ENCODE measurements around the gene KNCN.

Gene KNCN

DNA sequence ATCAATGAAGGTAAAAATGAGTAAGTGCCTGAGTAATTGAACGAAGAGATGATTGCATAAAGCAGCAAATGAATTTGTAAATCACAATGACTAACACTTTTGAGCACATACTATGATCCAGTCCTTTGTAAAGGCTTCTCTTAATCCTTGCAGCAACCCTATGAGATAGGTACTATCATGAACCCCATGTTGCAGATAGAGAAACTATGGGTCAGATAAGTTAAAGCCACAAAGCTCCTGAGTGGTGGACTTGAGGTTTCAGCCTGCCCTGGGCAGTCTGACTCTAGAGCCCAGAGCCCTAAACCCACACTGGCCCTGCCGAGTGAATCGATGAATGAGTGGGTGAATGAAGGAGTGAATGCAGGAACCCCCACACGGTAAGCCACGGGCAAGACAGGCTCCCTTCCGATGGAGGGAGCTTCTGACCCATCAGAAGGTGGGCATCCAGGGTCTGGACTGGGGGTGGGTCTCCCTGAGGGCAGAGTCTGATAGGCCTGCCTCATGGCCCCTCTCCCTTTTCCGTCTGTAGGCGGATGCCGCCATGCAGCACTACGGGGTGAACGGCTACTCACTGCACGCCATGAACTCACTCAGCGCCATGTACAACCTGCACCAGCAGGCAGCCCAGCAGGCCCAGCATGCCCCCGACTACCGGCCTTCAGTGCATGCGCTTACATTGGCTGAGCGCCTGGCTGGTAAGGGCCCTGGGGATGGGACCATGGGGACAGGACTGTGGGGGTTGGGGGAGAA lies 44.8 kb downstream of the KNCN start:
- Histone ChIP-seq H3K4me1 (ENCODE audit: low read length) (no peaks in the 10 kb centered on the region), H3K9ac (ENCODE audit: low read length) (no peak overlapping the region), H4K20me1 (ENCODE audit: insufficient read depth, low read length) (no peaks in the 10 kb centered on the region), H3K4me3 (ENCODE audit: low read length) (no peak overlapping the region), H3K4me2 (ENCODE audit: low read length) (no peak overlapping the region), H2AFZ (ENCODE audit: low read depth, low read length) (no peak overlapping the region), H3K27ac (ENCODE audit: low read length) (no peak overlapping the region), H3K9me3 (ENCODE audit: insufficient read depth, low read length) (no peaks in the 10 kb centered on the region), H3K36me3 (replicated peaks; ENCODE audit: low read depth, low read length) (no peaks in the 10 kb centered on the region), H3K79me2 (ENCODE audit: low read length) (no peaks in the 10 kb centered on the region), H3K27me3 (ENCODE audit: low read depth, low read length) (peaks cover 3% of the 10 kb centered on the region; the same call in 1 of the 2 replicates)
- TF ChIP-seq, protein P1, sequence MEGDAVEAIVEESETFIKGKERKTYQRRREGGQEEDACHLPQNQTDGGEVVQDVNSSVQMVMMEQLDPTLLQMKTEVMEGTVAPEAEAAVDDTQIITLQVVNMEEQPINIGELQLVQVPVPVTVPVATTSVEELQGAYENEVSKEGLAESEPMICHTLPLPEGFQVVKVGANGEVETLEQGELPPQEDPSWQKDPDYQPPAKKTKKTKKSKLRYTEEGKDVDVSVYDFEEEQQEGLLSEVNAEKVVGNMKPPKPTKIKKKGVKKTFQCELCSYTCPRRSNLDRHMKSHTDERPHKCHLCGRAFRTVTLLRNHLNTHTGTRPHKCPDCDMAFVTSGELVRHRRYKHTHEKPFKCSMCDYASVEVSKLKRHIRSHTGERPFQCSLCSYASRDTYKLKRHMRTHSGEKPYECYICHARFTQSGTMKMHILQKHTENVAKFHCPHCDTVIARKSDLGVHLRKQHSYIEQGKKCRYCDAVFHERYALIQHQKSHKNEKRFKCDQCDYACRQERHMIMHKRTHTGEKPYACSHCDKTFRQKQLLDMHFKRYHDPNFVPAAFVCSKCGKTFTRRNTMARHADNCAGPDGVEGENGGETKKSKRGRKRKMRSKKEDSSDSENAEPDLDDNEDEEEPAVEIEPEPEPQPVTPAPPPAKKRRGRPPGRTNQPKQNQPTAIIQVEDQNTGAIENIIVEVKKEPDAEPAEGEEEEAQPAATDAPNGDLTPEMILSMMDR (IDR thresholded peaks at IDR 0.05; ENCODE audit: low read depth, low read length) = no peak
- no peak for TF ChIP-seq EZH2phosphoT487 (IDR thresholded peaks at IDR 0.05; ENCODE audit: low read depth)

DNA sequence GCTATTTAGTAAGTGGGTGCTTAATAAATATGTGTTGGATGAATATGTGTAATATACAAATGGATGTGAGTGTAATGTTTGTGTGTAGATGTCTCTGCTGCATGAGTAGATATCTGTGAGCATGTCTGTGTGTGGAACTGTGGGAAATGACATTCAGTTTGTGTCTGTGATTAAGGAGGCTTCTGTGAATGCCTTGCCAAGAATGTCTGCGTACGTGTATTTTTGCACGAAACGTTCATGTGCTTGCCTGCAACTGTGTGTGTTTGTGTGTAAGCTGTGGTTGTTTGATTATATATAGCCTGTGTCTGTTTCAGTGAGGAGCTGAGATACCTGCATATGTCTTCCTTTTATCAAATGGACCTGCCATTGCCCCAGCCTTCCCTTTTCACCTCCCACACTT lies 48.0 kb downstream of the KNCN start:
- H3K4me2 ChIP-seq (ENCODE audit: low read length) = no peak overlapping the region
- H3K4me3 ChIP-seq (ENCODE audit: low read length) = no peak overlapping the region
- H4K20me1 ChIP-seq (ENCODE audit: insufficient read depth, low read length) = no peaks in the 10 kb centered on the region
- H3K27ac ChIP-seq (ENCODE audit: low read length) = no peak overlapping the region
- no peaks in the 10 kb centered on the region for H3K9me3 ChIP-seq (ENCODE audit: insufficient read depth, low read length)
- TF ChIP-seq, protein P1 (IDR thresholded peaks at IDR 0.05; ENCODE audit: low read depth, low read length) = no peak
- no peak for TF ChIP-seq EZH2phosphoT487 (IDR thresholded peaks at IDR 0.05; ENCODE audit: low read depth)
- H3K9ac ChIP-seq (ENCODE audit: low read length) = no peak overlapping the region
- no peaks in the 10 kb centered on the region for H3K79me2 ChIP-seq (ENCODE audit: low read length)
- peaks cover 3% of the 10 kb centered on the region; the same call in 1 of the 2 replicates for H3K27me3 ChIP-seq (ENCODE audit: low read depth, low read length)
- no peaks in the 10 kb centered on the region for H3K4me1 ChIP-seq (ENCODE audit: low read length)
- H3K36me3 ChIP-seq (replicated peaks; ENCODE audit: low read depth, low read length) = no peaks in the 10 kb centered on the region
- no peak overlapping the region for H2AFZ ChIP-seq (ENCODE audit: low read depth, low read length)

DNA sequence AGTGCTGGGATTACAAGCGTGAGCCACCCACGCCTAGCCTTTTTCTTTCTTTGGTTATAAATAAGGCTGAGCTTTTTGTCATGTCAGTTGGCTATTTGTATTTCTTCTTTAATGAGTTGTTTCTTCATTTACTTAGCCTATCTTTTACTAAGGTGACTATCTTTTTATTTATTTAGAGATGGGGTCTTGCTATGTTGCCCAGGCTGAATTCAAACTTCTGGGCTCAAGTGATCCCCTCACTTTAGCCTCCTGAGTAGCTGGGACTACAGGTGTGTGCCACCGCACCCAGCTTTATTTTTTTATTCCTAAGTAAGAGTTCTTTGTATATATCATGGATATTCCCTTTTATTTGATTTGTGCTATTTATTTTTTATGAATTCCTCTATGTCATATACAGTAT lies 49.9 kb downstream of the KNCN start:
- no peak overlapping the region for H3K27ac ChIP-seq (ENCODE audit: low read length)
- H3K4me2 ChIP-seq (ENCODE audit: low read length) = no peak overlapping the region
- no peak overlapping the region for H3K9ac ChIP-seq (ENCODE audit: low read length)
- H3K36me3 ChIP-seq (replicated peaks; ENCODE audit: low read depth, low read length) = no peaks in the 10 kb centered on the region
- TF ChIP-seq, protein P1 (IDR thresholded peaks at IDR 0.05; ENCODE audit: low read depth, low read length) = no peak
- H3K4me3 ChIP-seq (ENCODE audit: low read length) = no peak overlapping the region
- no peaks in the 10 kb centered on the region for H3K4me1 ChIP-seq (ENCODE audit: low read length)
- H3K79me2 ChIP-seq (ENCODE audit: low read length) = no peaks in the 10 kb centered on the region
- H4K20me1 ChIP-seq (ENCODE audit: insufficient read depth, low read length) = no peaks in the 10 kb centered on the region
- no peaks in the 10 kb centered on the region for H3K9me3 ChIP-seq (ENCODE audit: insufficient read depth, low read length)
- no peak overlapping the region for H2AFZ ChIP-seq (ENCODE audit: low read depth, low read length)
- peaks cover 3% of the 10 kb centered on the region; the same call in 1 of the 2 replicates for H3K27me3 ChIP-seq (ENCODE audit: low read depth, low read length)

DNA sequence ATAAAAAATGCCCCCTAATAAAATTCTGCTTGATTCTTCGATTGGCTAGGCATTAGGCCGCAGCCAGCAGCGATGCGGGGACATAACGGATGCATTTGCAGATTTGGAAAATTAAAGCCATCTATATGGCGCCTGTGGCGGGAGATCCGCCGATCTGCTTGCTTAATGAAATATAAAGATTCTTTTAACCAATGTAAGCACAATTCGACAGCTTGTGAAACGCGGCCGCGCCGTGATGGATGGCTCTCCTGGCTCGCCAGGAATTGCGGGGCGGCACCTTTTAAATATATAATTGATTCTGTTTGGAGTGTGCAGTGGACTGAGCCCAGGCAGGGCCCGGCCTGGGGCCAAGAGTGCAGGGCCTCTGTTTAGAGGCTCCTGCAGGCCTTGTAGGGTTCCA lies 53.8 kb downstream of the KNCN start:
- Histone ChIP-seq H3K4me1 (ENCODE audit: low read length) (no peaks in the 10 kb centered on the region), H3K27me3 (ENCODE audit: low read depth, low read length) (peaks cover 3% of the 10 kb centered on the region; the same call in 1 of the 2 replicates), H3K4me3 (ENCODE audit: low read length) (no peak overlapping the region), H2AFZ (ENCODE audit: low read depth, low read length) (no peak overlapping the region), H4K20me1 (ENCODE audit: insufficient read depth, low read length) (no peaks in the 10 kb centered on the region), H3K36me3 (replicated peaks; ENCODE audit: low read depth, low read length) (no peaks in the 10 kb centered on the region), H3K9me3 (ENCODE audit: insufficient read depth, low read length) (no peaks in the 10 kb centered on the region), H3K9ac (ENCODE audit: low read length) (no peak overlapping the region), H3K27ac (ENCODE audit: low read length) (no peak overlapping the region), H3K79me2 (ENCODE audit: low read length) (no peaks in the 10 kb centered on the region), H3K4me2 (ENCODE audit: low read length) (no peak overlapping the region)
- TF ChIP-seq, protein P1 (IDR thresholded peaks at IDR 0.05; ENCODE audit: low read depth, low read length) = no peak
- TF ChIP-seq EZH2phosphoT487 (IDR thresholded peaks at IDR 0.05; ENCODE audit: low read depth) = no peak
